WERI-Rb-1 (cell line): Measurements from ENCODE around the gene MGAT4D.

Experiments
- DNase-seq: peaks from one replicate; pipeline ENCODE4 v3.0.0-alpha.2; 2020
- H3K27ac ChIP-seq: fragments of 250-450 bp; sonication (Bioruptor Pico); 2 replicates; pipeline ENCODE4 v1.5.1; 2020; ENCODE audit warnings: mild to moderate bottlenecking, moderate library complexity
- H3K27me3 ChIP-seq: fragments of 250-450 bp; sonication (Bioruptor Pico); 2 replicates; pipeline ENCODE4 v1.5.1; 2021; ENCODE audit warnings: mild to moderate bottlenecking, low read depth, moderate library complexity; ENCODE audit not compliant: insufficient read depth, severe bottlenecking
- H3K36me3 ChIP-seq: fragments of 250-450 bp; sonication (Bioruptor Pico); 2 replicates; pipeline ENCODE4 v1.5.1; 2020; ENCODE audit warnings: mild to moderate bottlenecking, moderate library complexity
- H3K4me3 ChIP-seq: 2 replicates; pipeline ENCODE4 v1.5.1; 2011; ENCODE audit warnings: low read depth, mild to moderate bottlenecking, control low read depth, low read length
- H3K9me3 ChIP-seq: fragments of 250-450 bp; sonication (Bioruptor Pico); 2 replicates; pipeline ENCODE4 v1.5.1; 2021; ENCODE audit warnings: mild to moderate bottlenecking, moderate library complexity; ENCODE audit not compliant: severe bottlenecking
- TF ChIP-seq, protein P1 (sequence below): IDR thresholded peaks from 2 replicates; pipeline ENCODE4 v1.5.1; 2011; ENCODE audit warnings: low read depth, mild to moderate bottlenecking, control low read depth, inconsistent platforms, low read length

MGAT4D gene

DNA sequence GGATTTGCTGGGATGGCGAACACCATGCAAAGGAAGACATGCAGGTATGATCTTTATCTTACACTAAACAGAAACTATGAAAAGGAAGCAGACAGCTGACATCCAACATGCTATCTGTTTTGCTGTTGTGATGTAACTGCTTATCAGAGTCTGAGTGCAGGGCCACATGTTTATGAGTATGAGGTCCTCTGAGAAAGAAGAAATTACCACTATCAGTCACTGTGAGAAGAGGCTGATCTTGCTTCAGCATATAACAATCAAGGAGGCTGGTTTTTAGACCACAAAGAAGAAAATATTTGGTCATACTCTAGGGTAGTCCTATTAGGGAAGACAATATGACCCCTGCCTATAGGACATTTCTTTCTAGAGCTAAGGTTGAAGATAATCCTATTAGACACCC is 89.1 kb downstream of the MGAT4D start:
- no peaks in the 10 kb centered on the region for H3K36me3 ChIP-seq
- no peaks in the 10 kb centered on the region for H3K9me3 ChIP-seq
- H3K27ac ChIP-seq, result no peak overlapping the region
- no peaks in the 10 kb centered on the region for H3K27me3 ChIP-seq
- DNase-seq, result no peak
- H3K4me3 ChIP-seq, result no peak overlapping the region
- TF ChIP-seq, protein P1, sequence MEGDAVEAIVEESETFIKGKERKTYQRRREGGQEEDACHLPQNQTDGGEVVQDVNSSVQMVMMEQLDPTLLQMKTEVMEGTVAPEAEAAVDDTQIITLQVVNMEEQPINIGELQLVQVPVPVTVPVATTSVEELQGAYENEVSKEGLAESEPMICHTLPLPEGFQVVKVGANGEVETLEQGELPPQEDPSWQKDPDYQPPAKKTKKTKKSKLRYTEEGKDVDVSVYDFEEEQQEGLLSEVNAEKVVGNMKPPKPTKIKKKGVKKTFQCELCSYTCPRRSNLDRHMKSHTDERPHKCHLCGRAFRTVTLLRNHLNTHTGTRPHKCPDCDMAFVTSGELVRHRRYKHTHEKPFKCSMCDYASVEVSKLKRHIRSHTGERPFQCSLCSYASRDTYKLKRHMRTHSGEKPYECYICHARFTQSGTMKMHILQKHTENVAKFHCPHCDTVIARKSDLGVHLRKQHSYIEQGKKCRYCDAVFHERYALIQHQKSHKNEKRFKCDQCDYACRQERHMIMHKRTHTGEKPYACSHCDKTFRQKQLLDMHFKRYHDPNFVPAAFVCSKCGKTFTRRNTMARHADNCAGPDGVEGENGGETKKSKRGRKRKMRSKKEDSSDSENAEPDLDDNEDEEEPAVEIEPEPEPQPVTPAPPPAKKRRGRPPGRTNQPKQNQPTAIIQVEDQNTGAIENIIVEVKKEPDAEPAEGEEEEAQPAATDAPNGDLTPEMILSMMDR, result no peak

DNA sequence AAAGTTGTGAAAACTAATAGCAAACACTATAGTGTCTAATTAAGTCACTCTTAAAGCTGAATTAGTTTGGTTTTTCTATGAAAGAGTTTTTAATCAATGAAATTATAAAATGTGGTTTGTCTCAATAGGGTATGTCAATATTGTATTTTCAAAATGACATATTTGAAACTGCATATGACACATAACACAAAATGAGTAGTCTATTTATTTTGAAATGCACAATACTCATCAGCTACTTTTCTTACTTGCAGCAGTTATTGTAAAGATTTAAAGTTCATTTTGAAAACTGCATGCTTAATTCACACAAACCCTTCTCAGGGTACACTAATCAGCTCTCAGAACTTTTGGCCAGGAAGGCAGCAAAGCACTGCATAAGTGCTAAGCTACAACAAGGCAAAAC is 91.8 kb downstream of the MGAT4D start:
- no peaks in the 10 kb centered on the region for H3K36me3 ChIP-seq
- TF ChIP-seq, protein P1, result no peak
- no peaks in the 10 kb centered on the region for H3K9me3 ChIP-seq
- DNase-seq, result no peak
- H3K27me3 ChIP-seq, result no peaks in the 10 kb centered on the region
- H3K4me3 ChIP-seq, result no peak overlapping the region
- H3K27ac ChIP-seq, result no peak overlapping the region

DNA sequence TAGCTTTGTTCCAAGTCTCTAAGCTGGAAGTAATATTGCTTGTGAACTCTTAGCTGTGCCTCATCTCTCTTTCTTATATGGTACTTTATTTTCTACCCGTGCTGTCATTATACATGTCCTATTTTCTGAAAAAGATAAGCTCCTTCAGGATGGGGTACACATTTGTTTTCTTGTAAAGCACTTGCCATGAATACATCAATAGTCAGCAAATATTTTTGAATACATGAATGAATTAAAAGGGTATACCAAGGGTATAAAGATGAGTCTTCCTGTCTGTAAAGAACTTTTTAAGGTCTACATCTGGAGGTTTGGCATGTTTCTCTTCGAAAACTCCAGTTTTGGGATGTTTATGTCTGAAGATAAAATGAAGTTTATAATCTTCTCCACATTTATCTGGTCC is 98.0 kb downstream of the MGAT4D start:
- DNase-seq, result no peak
- H3K4me3 ChIP-seq, result no peak overlapping the region
- H3K27me3 ChIP-seq, result no peaks in the 10 kb centered on the region
- no peaks in the 10 kb centered on the region for H3K9me3 ChIP-seq
- H3K36me3 ChIP-seq, result no peaks in the 10 kb centered on the region
- TF ChIP-seq, protein P1, result no peak
- no peak overlapping the region for H3K27ac ChIP-seq

GRCh38 chr4:140395668-140396067 is 102.4 kb downstream of the MGAT4D start:
- H3K4me3 ChIP-seq, result no peak overlapping the region
- no peaks in the 10 kb centered on the region; the same call in 1 of the 2 replicates for H3K36me3 ChIP-seq
- no peaks in the 10 kb centered on the region for H3K9me3 ChIP-seq
- H3K27me3 ChIP-seq, result no peaks in the 10 kb centered on the region
- H3K27ac ChIP-seq, result no peak overlapping the region
- TF ChIP-seq, protein P1, result no peak
- DNase-seq, result no peak
